Esophagus muscularis mucosa (tissue), 4 donors: Measurements from ENCODE around the gene HOXB8. TPM values are rescaled to one million over a fixed set of nuclear protein-coding genes. Genes with fewer than 3 reads are reported as not detected.
A peak's percentile ranks its signal among the peaks of the same experiment; 100 is the strongest.

Experiments
- DNase-seq: peaks from one replicate; pipeline ENCODE4 v3.0.0-alpha.2; 2017; ENCODE audit errors: extremely low spot score
- H3K27ac ChIP-seq, 4 donors: fragments of 200-600 bp; sonication (generic); replicated peaks in 1 of 4; 1 replicate in 3 of 4; 2 replicates in 1 of 4; pipeline ENCODE4 v1.5.1; 2016 to 2019; ENCODE audit warnings: mild to moderate bottlenecking in 1 of 4
- H3K27me3 ChIP-seq, 4 donors: fragments of 200-600 bp; sonication (generic); one replicate each; pipeline versions ENCODE4 v1.5.1 to v1.6.0; 2016 to 2019
- H3K36me3 ChIP-seq, 4 donors: fragments of 200-600 bp; sonication (generic); one replicate each; pipeline ENCODE4 v1.5.1; 2016 to 2019
- H3K4me1 ChIP-seq, 4 donors: fragments of 200-600 bp; sonication (generic); one replicate each; pipeline ENCODE4 v1.5.1; 2016 to 2019
- H3K4me3 ChIP-seq, 4 donors: fragments of 200-600 bp; sonication (generic); 1 replicate in 2 of 4; 2 replicates in 2 of 4; pipeline ENCODE4 v1.5.1; 2016 to 2019; ENCODE audit warnings: mild to moderate bottlenecking in 4 of 4, moderate library complexity in 1 of 4
- H3K9me3 ChIP-seq, 4 donors: fragments of 200-600 bp; sonication (generic); 1 replicate in 3 of 4; 2 replicates in 1 of 4; pipeline ENCODE4 v1.5.1; 2016 to 2019
- EP300 ChIP-seq: sonication (generic); formaldehyde crosslinking; IDR thresholded peaks from one replicate; pipeline ENCODE4 v1.6.1; 2017; ENCODE audit warnings: antibody characterized with exemption
- POLR2A ChIP-seq: fragments of 450-650 bp; IDR thresholded peaks from one replicate; pipeline ENCODE4 v1.6.1; 2017; ENCODE audit warnings: antibody characterized with exemption, moderate library complexity, mild to moderate bottlenecking, low read depth
- POLR2AphosphoS5 ChIP-seq, 2 donors: sonication (generic); formaldehyde crosslinking; IDR thresholded peaks; one replicate each; pipeline ENCODE4 v1.6.1; 2017; ENCODE audit warnings: antibody characterized with exemption in 2 of 2
- WGBS: methylation state at CpG from one replicate; pipeline ENCODE4 v1.1.5; 2018; 5-methylcytosine and 5-hydroxymethylcytosine counted together
- intact Hi-C: fragments of 100-400 bp; cut with DNase I; formaldehyde crosslinking; loops from one replicate; pipeline ENCODE4 v1.15.1; 2023
- total RNA-seq, 4 donors: library from RNA; depleted of rRNA; stranded (reverse); fragments of >200 nt; gene quantifications; one replicate each; pipeline versions ENCODE4 v1.1.0 to v1.2.1, GENCODE V29; 2016
- TF ChIP-seq, protein P1 (sequence below), 3 experiments: fragments of 200-600 bp in 2 of 3; fragments of 450-650 bp in 1 of 3; sonication (generic) in 2 of 3; IDR thresholded peaks; one replicate each; pipeline ENCODE4 v1.5.1; 2017 to 2019; ENCODE audit warnings: antibody characterized with exemption in 3 of 3, mild to moderate bottlenecking in 2 of 3, moderate library complexity in 1 of 3

The HOXB8 gene
- total RNA-seq, 4 donors from 2014 or later, result not detected

DNA sequence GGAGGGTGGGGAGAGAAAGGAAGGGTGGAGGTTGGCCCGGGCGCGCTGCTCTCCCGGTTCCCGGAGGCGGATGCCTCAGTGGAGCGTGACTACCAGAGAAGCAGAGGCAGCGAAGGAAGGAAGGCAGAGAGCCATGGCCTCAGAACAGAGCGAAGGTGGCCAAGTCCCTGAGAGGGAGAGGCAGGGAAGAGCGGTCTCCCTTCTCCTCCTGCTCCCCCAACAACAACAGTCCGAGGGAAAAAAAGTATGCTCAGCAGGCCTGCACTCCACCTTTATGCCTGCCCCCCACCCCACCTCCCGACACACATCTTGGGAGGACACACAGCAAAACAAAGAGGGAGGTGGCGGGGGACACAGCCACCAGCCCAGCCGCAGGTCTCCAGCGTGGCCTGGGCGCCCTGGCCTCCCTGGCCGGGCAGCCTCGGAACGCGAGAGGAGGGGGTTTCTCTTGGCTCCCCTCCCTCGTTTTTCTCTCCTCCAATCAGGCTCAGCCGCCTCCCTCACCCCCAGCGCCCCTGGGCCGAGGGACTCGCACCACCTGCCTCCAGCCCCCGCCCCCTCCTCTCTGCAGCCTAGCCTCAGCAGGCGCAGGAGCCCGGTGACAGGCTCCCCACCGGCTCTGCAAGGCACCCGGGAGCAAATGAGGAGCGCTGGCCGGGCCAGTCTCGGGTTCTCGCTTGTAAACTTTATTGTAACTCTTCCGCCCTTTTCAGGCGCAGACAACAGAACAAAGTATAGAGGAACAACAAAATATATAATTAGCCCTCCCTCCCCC is 3.2 kb downstream of the HOXB8 start:
- intact Hi-C loops, result no loop called here
- Histone ChIP-seq H3K9me3 (no peaks in the 10 kb centered on the region), H3K36me3 (no peaks in the 10 kb centered on the region), H3K27ac (no peak overlapping the region), H3K27me3 (peaks cover 38 to 100% (median 92%) of the 10 kb centered on the region in 4 donors), H3K4me3 (peak overlapping the region; percentile 45 to 63 (median 50)), H3K4me1 (peaks cover 47 to 54% (median 52%) of the 10 kb centered on the region in 4 donors)
- TF ChIP-seq, protein P1, sequence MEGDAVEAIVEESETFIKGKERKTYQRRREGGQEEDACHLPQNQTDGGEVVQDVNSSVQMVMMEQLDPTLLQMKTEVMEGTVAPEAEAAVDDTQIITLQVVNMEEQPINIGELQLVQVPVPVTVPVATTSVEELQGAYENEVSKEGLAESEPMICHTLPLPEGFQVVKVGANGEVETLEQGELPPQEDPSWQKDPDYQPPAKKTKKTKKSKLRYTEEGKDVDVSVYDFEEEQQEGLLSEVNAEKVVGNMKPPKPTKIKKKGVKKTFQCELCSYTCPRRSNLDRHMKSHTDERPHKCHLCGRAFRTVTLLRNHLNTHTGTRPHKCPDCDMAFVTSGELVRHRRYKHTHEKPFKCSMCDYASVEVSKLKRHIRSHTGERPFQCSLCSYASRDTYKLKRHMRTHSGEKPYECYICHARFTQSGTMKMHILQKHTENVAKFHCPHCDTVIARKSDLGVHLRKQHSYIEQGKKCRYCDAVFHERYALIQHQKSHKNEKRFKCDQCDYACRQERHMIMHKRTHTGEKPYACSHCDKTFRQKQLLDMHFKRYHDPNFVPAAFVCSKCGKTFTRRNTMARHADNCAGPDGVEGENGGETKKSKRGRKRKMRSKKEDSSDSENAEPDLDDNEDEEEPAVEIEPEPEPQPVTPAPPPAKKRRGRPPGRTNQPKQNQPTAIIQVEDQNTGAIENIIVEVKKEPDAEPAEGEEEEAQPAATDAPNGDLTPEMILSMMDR (IDR thresholded peaks at IDR 0.05), result no peak
- TF ChIP-seq EP300, result no peak
- no peak for TF ChIP-seq POLR2A
- TF ChIP-seq POLR2AphosphoS5 (IDR thresholded peaks at IDR 0.05), result no peak
- WGBS, result 6% methylated on average over 31 of the region's 36 CpGs
- DNase-seq, result no peak

DNA sequence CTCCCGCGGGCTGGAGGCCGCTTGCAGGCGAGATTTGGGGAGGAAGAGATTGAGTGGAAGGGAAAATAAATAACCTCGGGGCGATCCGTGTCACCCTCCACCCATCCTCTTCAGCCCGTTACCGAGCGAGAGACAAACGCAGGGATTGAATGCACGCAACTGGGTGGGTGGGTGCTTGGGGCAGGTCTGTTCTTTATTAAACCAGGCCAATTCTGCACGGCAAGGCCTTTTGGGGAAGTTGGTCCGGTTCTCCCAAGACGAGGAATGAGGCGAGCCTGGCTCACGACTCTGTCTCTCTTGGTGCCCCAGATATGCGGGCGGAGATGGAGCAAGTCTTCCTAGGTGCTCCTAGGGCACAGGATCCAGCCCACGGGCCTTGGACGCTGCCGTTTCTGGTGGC is 3.9 kb downstream of the HOXB8 start:
- Histone ChIP-seq H3K4me3 (peak overlapping the region; percentile 45 to 63 (median 50)), H3K4me1 (peaks cover 47 to 54% (median 52%) of the 10 kb centered on the region in 4 donors), H3K27me3 (peaks cover 36 to 100% (median 92%) of the 10 kb centered on the region in 4 donors), H3K36me3 (no peaks in the 10 kb centered on the region), H3K9me3 (no peaks in the 10 kb centered on the region), H3K27ac (no peak overlapping the region)
- no peak for TF ChIP-seq EP300
- no peak for TF ChIP-seq POLR2AphosphoS5 (IDR thresholded peaks at IDR 0.05)
- TF ChIP-seq, protein P1 (IDR thresholded peaks at IDR 0.05), result no peak
- no peak for TF ChIP-seq POLR2A
- intact Hi-C loops, result no loop called here
- DNase-seq, result no peak
- 5% methylated on average over 22 of the region's 22 CpGs for WGBS

DNA sequence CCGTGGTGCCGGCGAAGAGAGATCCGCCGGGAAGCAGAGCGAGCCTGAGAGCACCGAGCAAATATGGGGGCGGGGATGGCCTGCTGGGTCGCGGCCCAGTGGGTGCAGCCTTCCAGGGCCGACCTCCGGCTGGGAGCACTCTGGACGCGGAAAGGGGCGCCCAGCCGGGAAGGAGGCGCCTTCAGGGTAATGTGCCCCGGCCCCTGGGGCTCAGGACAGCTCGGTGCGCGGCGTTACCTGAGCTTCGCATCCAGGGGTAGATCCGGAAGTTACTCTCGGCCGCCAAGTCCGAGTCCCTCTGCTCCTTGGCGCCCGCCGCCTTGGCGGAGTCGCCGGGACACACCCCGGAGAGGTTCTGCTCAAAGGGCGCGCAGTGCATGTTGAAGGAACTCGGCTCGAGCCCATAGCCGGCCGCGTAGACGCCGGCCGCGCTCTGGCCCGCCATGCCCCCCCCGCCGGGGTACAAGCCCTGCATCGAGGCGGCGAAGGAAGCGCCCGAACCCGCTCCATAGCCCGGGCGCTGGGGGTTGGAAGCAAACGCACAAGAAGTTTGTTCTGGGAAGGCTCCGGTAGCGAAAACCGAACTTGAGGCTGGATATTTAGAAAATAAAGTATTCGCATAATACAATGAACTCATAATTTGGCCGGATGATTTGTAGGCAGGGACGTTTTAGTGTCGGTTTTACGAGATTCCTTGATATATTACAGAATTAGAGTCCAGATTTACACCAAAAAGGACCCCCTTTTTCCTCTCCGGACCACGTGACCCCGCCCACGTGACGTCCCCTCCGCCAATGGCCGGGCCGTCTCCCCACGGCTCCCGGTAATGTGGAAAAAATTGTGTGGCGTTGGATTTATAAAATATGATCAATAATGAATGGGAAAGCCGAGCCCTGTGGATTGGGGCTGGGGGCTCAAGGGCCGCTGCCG is 4.5 kb downstream of the HOXB8 start, which contains the start of gene HOXB7:
TSS of gene HOXB7 (minus strand) at position 736 of the 930 bp plus-strand sequence. CDS start at position 637, 99 bp downstream.
- TF ChIP-seq, protein P1 (IDR thresholded peaks at IDR 0.05), result no peak
- no peak for TF ChIP-seq POLR2A
- TF ChIP-seq EP300, result no peak
- TF ChIP-seq POLR2AphosphoS5 (IDR thresholded peaks at IDR 0.05), result no peak
- DNase-seq, result no peak
- intact Hi-C loops, result no loop called here
- no peaks in the 10 kb centered on the region for H3K36me3 ChIP-seq
- peaks cover 47 to 54% (median 52%) of the 10 kb centered on the region in 4 donors for H3K4me1 ChIP-seq
- peaks cover 36 to 100% (median 92%) of the 10 kb centered on the region in 4 donors for H3K27me3 ChIP-seq
- H3K9me3 ChIP-seq, result no peaks in the 10 kb centered on the region
- peak within 1 kb of the TSS; percentile 45 to 63 (median 50) for H3K4me3 ChIP-seq
- 1% methylated on average over 66 of the region's 79 CpGs for WGBS
- peak within 1 kb of the TSS in 2 of 4 donors; percentile 16 to 20 for H3K27ac ChIP-seq

DNA sequence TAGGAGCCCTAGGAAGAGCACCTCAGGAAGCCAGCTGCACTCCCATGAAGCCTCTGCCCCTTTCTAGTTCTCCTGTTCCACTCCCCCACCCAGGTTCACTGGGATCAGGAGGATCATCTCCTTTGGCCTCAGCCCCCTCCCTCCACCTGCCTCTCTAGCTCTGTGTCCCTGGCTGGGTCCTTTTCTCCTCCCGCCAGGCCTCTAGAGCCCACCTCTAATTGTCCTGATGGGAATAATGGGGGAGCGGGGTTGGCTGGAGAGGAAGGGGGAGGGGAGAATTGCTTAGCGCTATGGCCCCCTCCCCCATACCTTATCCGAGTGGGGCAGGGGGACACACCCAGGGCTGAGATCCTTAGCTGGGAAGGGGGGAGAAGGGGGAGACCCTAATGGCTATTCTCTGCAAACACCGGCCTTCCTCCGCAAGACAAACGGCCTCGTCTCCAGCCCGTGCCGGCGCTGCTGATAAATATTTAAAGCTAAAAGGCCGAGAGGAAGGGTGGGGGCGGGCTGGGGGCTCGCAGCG is 5.3 kb downstream of the HOXB8 start:
- intact Hi-C loops, result no loop called here

More for the DNA sequence above, 5.3 kb downstream of the HOXB8 start:
- TF ChIP-seq, protein P1 (IDR thresholded peaks at IDR 0.05), result no peak
- TF ChIP-seq EP300 (no peak), POLR2A (no peak), POLR2AphosphoS5 (IDR thresholded peaks at IDR 0.05) (no peak)
- Histone ChIP-seq H3K4me3 (peak overlapping the region; percentile 45 to 63 (median 50)), H3K9me3 (no peaks in the 10 kb centered on the region), H3K27me3 (peaks cover 41 to 100% (median 92%) of the 10 kb centered on the region in 4 donors), H3K27ac (peak overlapping the region in 1 of 4 donors; percentile 20), H3K4me1 (peaks cover 47 to 54% (median 51%) of the 10 kb centered on the region in 4 donors), H3K36me3 (no peaks in the 10 kb centered on the region)
- 9% methylated on average over 14 of the region's 15 CpGs for WGBS
- DNase-seq, result no peak
